Prostate gland (tissue), 2 donors: Measurements from ENCODE around the gene KTN1.

Experiments
- POLR2A ChIP-seq: fragments of 450-650 bp; IDR thresholded peaks from one replicate; pipeline ENCODE4 v1.6.1; 2016; ENCODE audit warnings: antibody characterized with exemption, mild to moderate bottlenecking
- TF ChIP-seq, protein P1 (sequence below), 4 experiments: fragments of 200-600 bp in 2 of 4; fragments of 450-650 bp in 2 of 4; sonication (generic) in 2 of 4; IDR thresholded peaks; 1 replicate in 3 of 4; 2 replicates in 1 of 4; pipeline ENCODE4 v1.5.1; 2016 to 2019; ENCODE audit warnings: antibody characterized with exemption in 4 of 4, mild to moderate bottlenecking in 2 of 4, moderate library complexity in 2 of 4

DNA sequence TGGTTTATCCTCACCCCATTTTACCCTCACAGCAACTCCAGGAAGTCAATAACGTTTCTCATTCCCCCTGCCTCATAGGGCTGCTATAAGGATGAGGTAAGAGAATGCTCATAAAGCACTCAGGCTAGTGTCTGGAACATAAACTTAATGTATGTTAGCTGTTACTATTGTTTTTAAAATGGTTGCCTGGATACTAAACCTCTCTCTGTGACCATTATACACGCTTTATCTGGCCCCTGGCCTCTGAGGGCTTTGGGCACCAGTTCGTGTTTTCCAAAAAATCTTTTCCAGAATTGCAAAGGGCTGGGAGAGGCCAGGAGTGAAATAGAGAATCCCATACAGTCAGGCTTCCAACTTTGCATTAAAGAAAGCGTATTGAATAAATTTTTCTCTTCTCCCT lies 113.9 kb downstream of the KTN1 start:
- TF ChIP-seq, protein P1, sequence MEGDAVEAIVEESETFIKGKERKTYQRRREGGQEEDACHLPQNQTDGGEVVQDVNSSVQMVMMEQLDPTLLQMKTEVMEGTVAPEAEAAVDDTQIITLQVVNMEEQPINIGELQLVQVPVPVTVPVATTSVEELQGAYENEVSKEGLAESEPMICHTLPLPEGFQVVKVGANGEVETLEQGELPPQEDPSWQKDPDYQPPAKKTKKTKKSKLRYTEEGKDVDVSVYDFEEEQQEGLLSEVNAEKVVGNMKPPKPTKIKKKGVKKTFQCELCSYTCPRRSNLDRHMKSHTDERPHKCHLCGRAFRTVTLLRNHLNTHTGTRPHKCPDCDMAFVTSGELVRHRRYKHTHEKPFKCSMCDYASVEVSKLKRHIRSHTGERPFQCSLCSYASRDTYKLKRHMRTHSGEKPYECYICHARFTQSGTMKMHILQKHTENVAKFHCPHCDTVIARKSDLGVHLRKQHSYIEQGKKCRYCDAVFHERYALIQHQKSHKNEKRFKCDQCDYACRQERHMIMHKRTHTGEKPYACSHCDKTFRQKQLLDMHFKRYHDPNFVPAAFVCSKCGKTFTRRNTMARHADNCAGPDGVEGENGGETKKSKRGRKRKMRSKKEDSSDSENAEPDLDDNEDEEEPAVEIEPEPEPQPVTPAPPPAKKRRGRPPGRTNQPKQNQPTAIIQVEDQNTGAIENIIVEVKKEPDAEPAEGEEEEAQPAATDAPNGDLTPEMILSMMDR (IDR thresholded peaks at IDR 0.05), result no peak
- no peak for TF ChIP-seq POLR2A
